ENCODE results near the gene TULP3. TPM values are rescaled to one million over a fixed set of nuclear protein-coding genes. Genes with fewer than 3 reads are reported as not detected.

The TULP3 gene
- total and polyA plus RNA-seq, 2 donors (not counting 1 experiment from before 2014, with no cell fraction given) = 39.3 to 47.0 TPM

DNA sequence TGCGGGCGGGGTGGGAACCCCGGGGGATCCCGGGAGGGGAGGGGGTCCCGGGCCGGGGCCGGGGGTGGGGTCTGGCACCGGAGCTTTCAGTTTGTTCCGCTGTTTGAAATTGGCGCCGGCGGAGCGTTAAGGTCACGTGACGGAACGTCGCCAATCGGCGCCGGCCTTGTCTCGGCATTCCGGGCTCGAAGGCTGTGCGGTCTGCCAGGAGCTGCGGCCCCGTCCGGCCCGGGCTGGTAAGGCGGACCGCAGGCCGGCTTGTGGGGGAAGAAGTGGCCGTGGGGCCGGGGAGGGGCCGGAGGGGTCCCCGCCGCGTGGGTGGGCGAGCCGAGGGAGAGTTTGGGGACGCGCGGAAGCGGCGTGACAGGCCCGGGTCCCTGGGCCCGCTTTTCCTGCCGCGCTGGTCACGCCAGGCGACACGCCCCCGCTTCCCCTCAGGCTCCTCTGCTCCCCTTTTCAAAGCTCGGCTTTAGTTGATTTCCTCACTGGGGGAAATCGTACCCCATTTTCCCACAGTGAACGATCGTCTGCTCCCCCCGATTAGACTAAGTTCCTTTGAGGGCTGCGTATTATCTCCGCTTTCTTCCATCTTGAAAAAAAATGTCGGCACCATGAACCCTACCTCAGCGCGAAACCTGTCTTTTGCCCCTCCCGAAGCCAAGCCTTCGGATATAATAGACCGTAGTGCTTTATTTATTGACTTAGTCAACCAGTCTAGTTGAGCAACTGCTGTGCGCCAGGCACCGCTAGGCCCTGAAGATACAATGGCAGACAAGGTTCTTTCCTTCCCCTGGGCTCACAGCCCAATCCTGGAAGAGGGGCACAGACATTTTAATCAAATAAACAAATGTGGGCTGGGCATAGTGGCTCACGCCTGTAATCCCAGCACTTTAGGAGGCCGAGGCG, 13.4 kb upstream of the TULP3 start, which contains the start of the genes FOXM1 and RHNO1:
TSS of gene FOXM1 (minus strand) at position 128 of the 906 bp plus-strand sequence. CDS start 2,696 bp downstream, outside the sequence.
TSS of gene RHNO1 (plus strand) at position 177 of the 906 bp plus-strand sequence. CDS start 8,144 bp downstream, outside the sequence.
- Histone ChIP-seq H3K4me1 (ENCODE audit: control insufficient read depth, extremely low read depth, insufficient read depth, low read length) (peaks cover 6% of the 10 kb centered on the region), H2AFZ (ENCODE audit: low read length) (peak within 1 kb of the TSS; percentile 92), H3K9ac (ENCODE audit: insufficient read depth, low read length) (peak within 1 kb of the TSS; percentile 95), H3K4me2 (ENCODE audit: extremely low read depth, insufficient read depth, low read length) (peak within 1 kb of the TSS; percentile 99), H3K79me2 (ENCODE audit: control insufficient read depth, insufficient read depth, low read length) (peaks cover 58% of the 10 kb centered on the region), H3K9me3 (ENCODE audit: control insufficient read depth, insufficient read depth, low read depth, low read length) (no peaks in the 10 kb centered on the region), H3K36me3 (ENCODE audit: control insufficient read depth, insufficient read depth, low read length) (no peaks in the 10 kb centered on the region), H3K4me3 (replicated peaks in 1 of 4; ENCODE audit: control extremely low read depth in 1 of 4, insufficient read depth in 1 of 4, low read depth in 3 of 4, low read length in 4 of 4) (peak within 1 kb of the TSS; percentile 76 to 95 (median 90)), H3K27ac (ENCODE audit: insufficient read depth, low read length) (peak within 1 kb of the TSS; percentile 98), H3K27me3 (ENCODE audit: control insufficient read depth, insufficient read depth, low read length) (no peaks in the 10 kb centered on the region), H4K20me1 (ENCODE audit: control insufficient read depth, extremely low read depth, insufficient read depth, low read length) (no peaks in the 10 kb centered on the region)
- peak; percentile 79 to 88 for DNase-seq (ENCODE audit: low read depth in 2 of 2)
- no peak for TF ChIP-seq EZH2 (IDR thresholded peaks at IDR 0.05; ENCODE audit: low read length, missing control alignments)
- TF ChIP-seq, protein P1, sequence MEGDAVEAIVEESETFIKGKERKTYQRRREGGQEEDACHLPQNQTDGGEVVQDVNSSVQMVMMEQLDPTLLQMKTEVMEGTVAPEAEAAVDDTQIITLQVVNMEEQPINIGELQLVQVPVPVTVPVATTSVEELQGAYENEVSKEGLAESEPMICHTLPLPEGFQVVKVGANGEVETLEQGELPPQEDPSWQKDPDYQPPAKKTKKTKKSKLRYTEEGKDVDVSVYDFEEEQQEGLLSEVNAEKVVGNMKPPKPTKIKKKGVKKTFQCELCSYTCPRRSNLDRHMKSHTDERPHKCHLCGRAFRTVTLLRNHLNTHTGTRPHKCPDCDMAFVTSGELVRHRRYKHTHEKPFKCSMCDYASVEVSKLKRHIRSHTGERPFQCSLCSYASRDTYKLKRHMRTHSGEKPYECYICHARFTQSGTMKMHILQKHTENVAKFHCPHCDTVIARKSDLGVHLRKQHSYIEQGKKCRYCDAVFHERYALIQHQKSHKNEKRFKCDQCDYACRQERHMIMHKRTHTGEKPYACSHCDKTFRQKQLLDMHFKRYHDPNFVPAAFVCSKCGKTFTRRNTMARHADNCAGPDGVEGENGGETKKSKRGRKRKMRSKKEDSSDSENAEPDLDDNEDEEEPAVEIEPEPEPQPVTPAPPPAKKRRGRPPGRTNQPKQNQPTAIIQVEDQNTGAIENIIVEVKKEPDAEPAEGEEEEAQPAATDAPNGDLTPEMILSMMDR (conservative IDR thresholded peaks at IDR 0.05 in 1 of 2, IDR thresholded peaks at IDR 0.05 in 1 of 2; ENCODE audit: low read depth in 1 of 2, low read length in 2 of 2) = no peak

- Histone ChIP-seq H3K27ac (ENCODE audit: insufficient read depth, low read length) (peak overlapping the region; percentile 98), H3K4me2 (ENCODE audit: extremely low read depth, insufficient read depth, low read length) (peak overlapping the region; percentile 98), H3K4me3 (replicated peaks in 1 of 4; ENCODE audit: control extremely low read depth in 1 of 4, insufficient read depth in 1 of 4, low read depth in 3 of 4, low read length in 4 of 4) (peak overlapping the region; percentile 76 to 95 (median 90)), H3K9ac (ENCODE audit: insufficient read depth, low read length) (peak overlapping the region; percentile 95), H3K9me3 (ENCODE audit: control insufficient read depth, insufficient read depth, low read depth, low read length) (no peaks in the 10 kb centered on the region), H4K20me1 (ENCODE audit: control insufficient read depth, extremely low read depth, insufficient read depth, low read length) (no peaks in the 10 kb centered on the region), H3K36me3 (ENCODE audit: control insufficient read depth, insufficient read depth, low read length) (no peaks in the 10 kb centered on the region), H2AFZ (ENCODE audit: low read length) (peak overlapping the region; percentile 11), H3K79me2 (ENCODE audit: control insufficient read depth, insufficient read depth, low read length) (peaks cover 58% of the 10 kb centered on the region), H3K4me1 (ENCODE audit: control insufficient read depth, extremely low read depth, insufficient read depth, low read length) (peaks cover 6% of the 10 kb centered on the region), H3K27me3 (ENCODE audit: control insufficient read depth, insufficient read depth, low read length) (no peaks in the 10 kb centered on the region)
- peak; percentile 27 to 72 for DNase-seq (ENCODE audit: low read depth in 2 of 2)
- TF ChIP-seq, protein P1 (conservative IDR thresholded peaks at IDR 0.05 in 1 of 2, IDR thresholded peaks at IDR 0.05 in 1 of 2; ENCODE audit: low read depth in 1 of 2, low read length in 2 of 2) = peak in 1 of 2 donors; percentile 15
- no peak for TF ChIP-seq EZH2 (IDR thresholded peaks at IDR 0.05; ENCODE audit: low read length, missing control alignments)
These were observed 12.5 kb upstream of the TULP3 start for GRCh38 chr12:2877953-2878732.

DNA sequence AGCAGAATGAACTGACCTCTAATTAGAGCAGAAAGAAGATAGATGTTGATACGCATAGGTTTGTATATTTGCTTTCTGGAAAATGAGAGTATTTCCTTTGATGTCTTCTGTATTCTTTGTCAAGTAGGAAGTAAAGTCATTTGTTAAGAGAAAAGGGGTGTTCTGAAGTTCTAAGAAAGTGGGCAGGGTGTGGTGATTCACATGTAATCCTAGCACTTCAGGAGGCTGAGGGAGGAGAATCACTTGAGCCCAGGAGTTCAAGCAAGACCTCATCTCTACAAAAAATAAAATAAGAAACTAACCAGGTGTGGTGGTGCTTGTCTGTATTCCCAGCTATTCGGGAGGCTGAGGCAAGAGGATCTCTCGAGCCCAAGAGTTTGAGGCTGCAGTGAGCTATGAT, 10.8 kb upstream of the TULP3 start:
- H3K9ac ChIP-seq (ENCODE audit: insufficient read depth, low read length) = no peak overlapping the region
- no peaks in the 10 kb centered on the region for H3K27me3 ChIP-seq (ENCODE audit: control insufficient read depth, insufficient read depth, low read length)
- H3K36me3 ChIP-seq (ENCODE audit: control insufficient read depth, insufficient read depth, low read length) = no peaks in the 10 kb centered on the region
- H2AFZ ChIP-seq (ENCODE audit: low read length) = no peak overlapping the region
- no peak overlapping the region for H3K4me3 ChIP-seq (replicated peaks in 1 of 4; ENCODE audit: control extremely low read depth in 1 of 4, insufficient read depth in 1 of 4, low read depth in 3 of 4, low read length in 4 of 4)
- H4K20me1 ChIP-seq (ENCODE audit: control insufficient read depth, extremely low read depth, insufficient read depth, low read length) = no peaks in the 10 kb centered on the region
- TF ChIP-seq, protein P1 (conservative IDR thresholded peaks at IDR 0.05 in 1 of 2, IDR thresholded peaks at IDR 0.05 in 1 of 2; ENCODE audit: low read depth in 1 of 2, low read length in 2 of 2) = no peak
- TF ChIP-seq EZH2 (IDR thresholded peaks at IDR 0.05; ENCODE audit: low read length, missing control alignments) = no peak
- H3K79me2 ChIP-seq (ENCODE audit: control insufficient read depth, insufficient read depth, low read length) = peaks cover 49% of the 10 kb centered on the region
- no peak overlapping the region for H3K4me2 ChIP-seq (ENCODE audit: extremely low read depth, insufficient read depth, low read length)
- H3K27ac ChIP-seq (ENCODE audit: insufficient read depth, low read length) = no peak overlapping the region
- no peak for DNase-seq (ENCODE audit: low read depth in 2 of 2)
- no peaks in the 10 kb centered on the region for H3K9me3 ChIP-seq (ENCODE audit: control insufficient read depth, insufficient read depth, low read depth, low read length)
- peaks cover 6% of the 10 kb centered on the region for H3K4me1 ChIP-seq (ENCODE audit: control insufficient read depth, extremely low read depth, insufficient read depth, low read length)
